ENCODE data around the gene LYPD4.
"Not testable (repeated sequence)": the region's sequence is repeated elsewhere in the genome, so short reads cannot be mapped to it uniquely, and the experiment has no call there.

The LYPD4 gene

DNA sequence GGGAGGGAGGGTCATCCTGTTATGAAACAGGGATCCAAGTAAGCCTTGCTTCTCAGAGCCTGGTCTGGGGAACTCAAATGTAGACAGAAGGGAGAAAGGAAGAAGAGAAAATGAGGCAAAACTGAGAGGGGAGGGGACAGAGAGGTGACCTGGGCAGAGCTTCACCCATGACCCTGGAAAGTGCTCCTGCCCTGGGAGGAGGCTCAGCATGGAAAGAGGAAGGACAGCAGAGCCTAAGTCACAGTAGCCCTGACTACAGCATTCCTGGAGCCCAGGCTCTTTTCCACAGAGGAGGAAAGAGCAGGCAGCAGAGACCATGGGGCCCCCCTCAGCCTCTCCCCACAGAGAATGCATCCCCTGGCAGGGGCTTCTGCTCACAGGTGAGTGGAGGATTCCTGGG, 48.1 kb downstream of the LYPD4 start, which contains the start of gene CEACAM3:
TSS of gene CEACAM3 (plus strand) at position 226 of the 400 bp plus-strand sequence. CDS start at position 317, 91 bp downstream.
- no peak for ATAC-seq

- ATAC-seq, result peak; percentile 86 to 91
These were observed 49.4 kb downstream of the LYPD4 start for GRCh38 chr19:41795031-41795461.

- ATAC-seq, result no peak
These were observed 51.1 kb downstream of the LYPD4 start for GRCh38 chr19:41793414-41793727.

- peak in 1 of 2 donors; percentile 35 for ATAC-seq
These were observed 51.7 kb downstream of the LYPD4 start for GRCh38 chr19:41792513-41793413.

DNA sequence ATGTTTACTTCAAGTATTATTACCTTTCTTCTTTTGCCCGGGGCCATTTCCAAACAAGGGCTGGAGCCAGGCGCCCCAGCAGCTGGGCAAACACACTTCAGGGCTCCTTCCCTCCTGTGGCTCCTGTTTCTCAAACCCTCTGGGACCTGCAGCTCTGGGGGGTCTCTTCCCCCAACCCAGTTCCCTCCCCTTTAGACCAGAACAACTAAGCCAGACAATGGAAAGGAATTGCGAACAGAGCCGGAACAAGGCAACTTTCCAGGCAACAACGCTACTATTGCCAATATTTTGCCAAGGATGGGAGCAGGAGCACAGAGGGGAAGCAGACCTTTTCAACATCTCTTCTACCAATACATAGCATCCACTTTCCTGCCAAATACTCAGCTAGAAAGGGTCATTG, 55.4 kb downstream of the LYPD4 start:
- not testable (repeated sequence) for ATAC-seq

DNA sequence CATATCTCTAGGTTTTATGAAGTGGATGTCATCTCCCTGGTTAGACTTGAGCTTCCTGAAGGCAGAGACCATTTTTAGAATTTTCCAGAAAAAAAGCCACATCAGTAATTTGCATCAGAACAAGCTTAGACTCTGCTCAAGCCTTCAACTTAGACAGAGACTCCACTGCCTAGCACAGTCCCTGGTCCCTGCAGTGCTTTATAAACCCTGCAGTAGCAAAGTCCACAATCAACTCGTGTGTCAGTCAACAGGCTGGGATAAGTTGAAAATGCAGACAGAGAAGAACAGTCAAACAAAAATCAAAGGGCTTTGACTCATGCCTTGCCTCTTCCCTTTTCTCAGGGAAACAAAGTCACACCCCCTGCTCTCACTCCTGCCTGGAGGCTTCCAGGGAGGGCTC, 56.0 kb downstream of the LYPD4 start:
- not testable (repeated sequence) for ATAC-seq
